Omental fat pad (tissue), 4 donors: ENCODE data around the gene DYSF. TPM values are rescaled to one million over a fixed set of nuclear protein-coding genes. Genes with fewer than 3 reads are reported as not detected.

Source experiments
- ATAC-seq: fragments of 150-250 bp; one replicate; pipeline ENCODE4 v1.9.1; 2016; ENCODE audit warnings: mild to moderate bottlenecking, moderate library complexity; ENCODE audit not compliant: low FRiP score
- DNase-seq: peaks from one replicate; pipeline ENCODE4 v3.0.0-alpha.2; 2019; ENCODE audit warnings: low spot score
- total RNA-seq, 4 donors: library from RNA; depleted of rRNA; stranded (reverse); fragments of >200 nt; gene quantifications; one replicate each; pipeline ENCODE4 v1.1.0, GENCODE V29; 2016
- TF ChIP-seq, protein P1 (sequence below), 3 donors: fragments of 450-650 bp; IDR thresholded peaks; one replicate each; pipeline ENCODE4 v1.5.1; 2016 to 2017; ENCODE audit warnings: antibody characterized with exemption in 3 of 3, mild to moderate bottlenecking in 3 of 3, moderate library complexity in 2 of 3

Gene DYSF
- total RNA-seq, 4 donors from 2014 or later = 7.9 to 70.5 (median 17.8) TPM

DNA sequence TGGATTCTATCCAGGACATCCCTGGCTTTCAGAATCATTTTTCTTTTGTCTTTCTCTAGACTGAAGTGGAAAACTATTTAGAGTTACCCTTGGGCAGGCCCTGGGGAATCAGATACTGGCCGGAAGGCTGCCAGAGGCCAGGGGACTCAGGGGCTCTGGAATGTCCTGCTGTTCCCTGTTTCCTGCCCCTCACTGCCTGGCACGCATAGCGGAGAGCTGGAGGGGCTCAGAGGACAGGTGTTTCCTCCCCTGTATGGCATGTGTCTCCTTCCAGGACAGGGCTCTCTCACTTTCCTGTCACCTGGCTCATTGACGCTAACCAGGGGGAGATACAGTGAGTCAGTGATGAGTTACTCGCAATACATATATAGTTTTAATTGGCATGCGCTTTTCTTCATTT lies 38.8 kb downstream of the DYSF start:
- DNase-seq = no peak
- no peak for ATAC-seq
- TF ChIP-seq, protein P1, sequence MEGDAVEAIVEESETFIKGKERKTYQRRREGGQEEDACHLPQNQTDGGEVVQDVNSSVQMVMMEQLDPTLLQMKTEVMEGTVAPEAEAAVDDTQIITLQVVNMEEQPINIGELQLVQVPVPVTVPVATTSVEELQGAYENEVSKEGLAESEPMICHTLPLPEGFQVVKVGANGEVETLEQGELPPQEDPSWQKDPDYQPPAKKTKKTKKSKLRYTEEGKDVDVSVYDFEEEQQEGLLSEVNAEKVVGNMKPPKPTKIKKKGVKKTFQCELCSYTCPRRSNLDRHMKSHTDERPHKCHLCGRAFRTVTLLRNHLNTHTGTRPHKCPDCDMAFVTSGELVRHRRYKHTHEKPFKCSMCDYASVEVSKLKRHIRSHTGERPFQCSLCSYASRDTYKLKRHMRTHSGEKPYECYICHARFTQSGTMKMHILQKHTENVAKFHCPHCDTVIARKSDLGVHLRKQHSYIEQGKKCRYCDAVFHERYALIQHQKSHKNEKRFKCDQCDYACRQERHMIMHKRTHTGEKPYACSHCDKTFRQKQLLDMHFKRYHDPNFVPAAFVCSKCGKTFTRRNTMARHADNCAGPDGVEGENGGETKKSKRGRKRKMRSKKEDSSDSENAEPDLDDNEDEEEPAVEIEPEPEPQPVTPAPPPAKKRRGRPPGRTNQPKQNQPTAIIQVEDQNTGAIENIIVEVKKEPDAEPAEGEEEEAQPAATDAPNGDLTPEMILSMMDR (IDR thresholded peaks at IDR 0.05) = no peak

DNA sequence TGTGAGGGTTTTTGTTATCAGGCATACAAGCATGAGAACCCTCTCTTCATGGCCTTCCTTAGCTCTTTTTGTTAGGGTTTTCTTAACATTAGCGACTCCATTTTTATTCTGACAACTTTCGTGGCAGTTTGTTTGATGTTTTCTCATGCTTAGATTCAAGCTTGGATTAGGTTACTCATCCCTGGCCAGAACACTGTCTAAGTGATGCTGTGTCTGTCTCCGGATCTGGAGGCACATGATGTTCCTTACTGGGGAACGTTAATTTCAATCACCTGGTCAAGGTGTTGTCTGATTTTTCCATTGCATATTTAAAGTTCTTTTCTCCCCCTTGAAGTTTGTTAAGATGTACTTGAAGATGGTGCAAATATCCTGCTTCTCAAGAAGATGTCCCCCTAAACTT lies 40.7 kb downstream of the DYSF start:
- TF ChIP-seq, protein P1 (IDR thresholded peaks at IDR 0.05) = no peak
- DNase-seq = no peak
- ATAC-seq = no peak

DNA sequence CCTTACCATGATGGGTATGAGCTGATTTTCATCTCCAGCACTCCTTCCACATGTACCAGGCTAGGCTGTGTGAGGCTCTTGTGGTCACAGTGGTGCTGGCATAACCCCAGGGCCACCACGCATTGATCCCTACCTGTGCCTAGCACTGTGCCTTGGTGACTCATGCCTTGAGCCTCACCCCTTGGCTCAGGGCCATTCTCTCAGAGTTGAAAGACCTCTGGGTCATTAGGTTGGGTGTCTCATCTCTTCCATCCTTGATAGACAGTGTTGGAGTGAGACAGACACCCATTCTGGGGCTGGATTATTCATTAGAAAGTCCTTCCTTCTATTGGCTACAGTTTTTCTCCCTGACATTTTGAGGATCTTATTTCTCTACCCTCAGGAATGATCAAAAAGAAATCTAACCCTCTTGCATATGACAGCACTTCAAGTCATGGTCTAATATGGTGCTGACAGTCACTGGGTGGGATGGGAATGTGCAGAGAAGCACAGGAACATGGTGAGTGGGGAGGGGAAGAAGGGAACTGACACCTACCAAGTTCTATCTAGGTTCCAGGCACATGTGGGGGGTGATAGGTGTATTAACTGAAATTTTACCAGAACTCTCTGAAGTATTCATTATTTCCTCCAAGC lies 41.3 kb downstream of the DYSF start:
- TF ChIP-seq, protein P1 (IDR thresholded peaks at IDR 0.05) = no peak
- no peak for ATAC-seq

DNA sequence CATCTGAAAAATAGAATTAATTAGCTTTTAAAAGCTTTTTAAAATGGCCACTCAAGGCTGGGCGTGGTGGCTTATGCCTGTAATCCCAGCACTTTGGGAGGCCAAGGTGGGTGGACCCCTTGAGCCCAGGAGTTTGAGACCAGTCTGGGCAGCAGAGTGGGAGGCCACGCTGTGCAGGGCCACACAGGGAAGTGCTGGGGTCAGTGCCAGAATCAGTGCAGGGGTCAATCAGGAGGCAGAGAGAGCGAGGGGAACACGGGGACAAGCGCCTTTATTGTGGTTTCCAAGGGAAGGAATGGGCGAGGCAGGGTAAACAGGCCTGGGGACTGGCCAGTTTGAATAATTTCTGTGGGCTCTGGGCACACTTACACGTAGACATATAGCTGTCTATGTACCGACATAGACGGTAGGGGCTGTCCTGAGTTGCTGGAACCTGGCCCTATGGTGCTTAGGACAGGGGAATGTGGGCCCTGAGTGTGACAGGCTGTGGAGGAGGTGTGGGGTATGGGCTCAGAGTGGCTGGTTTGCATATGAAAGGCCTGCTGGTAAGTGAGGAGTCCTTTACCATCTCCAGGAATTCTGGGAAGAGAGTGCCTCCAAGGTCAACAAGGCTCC lies 42.9 kb downstream of the DYSF start:
- DNase-seq = no peak
- no peak for ATAC-seq
- TF ChIP-seq, protein P1 (IDR thresholded peaks at IDR 0.05) = no peak

More for the DNA sequence above, 41.3 kb downstream of the DYSF start:
- no peak for DNase-seq

DNA sequence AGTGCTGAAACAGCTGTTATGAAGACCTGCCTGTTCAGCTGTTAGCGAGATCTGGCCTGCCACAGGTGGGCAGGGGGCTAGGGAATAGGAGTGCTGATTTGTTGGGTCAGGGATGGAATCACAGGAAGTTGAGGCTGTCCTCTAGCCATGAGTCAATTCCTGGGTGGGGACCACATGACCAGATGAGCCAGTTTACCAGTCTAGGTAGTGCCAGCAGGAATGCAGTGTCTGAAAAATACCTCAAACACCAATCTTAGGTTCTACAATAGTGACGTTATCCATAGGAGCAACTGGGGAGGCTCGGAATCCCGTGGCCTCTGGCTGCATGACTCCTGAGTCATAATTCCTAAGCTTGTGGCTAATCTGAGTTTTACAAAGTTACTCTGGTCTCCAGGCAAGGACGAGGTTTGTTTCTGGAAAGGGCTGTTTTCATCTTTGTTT lies 44.9 kb downstream of the DYSF start:
- TF ChIP-seq, protein P1 (IDR thresholded peaks at IDR 0.05) = no peak
- no peak for DNase-seq
- ATAC-seq = no peak

DNA sequence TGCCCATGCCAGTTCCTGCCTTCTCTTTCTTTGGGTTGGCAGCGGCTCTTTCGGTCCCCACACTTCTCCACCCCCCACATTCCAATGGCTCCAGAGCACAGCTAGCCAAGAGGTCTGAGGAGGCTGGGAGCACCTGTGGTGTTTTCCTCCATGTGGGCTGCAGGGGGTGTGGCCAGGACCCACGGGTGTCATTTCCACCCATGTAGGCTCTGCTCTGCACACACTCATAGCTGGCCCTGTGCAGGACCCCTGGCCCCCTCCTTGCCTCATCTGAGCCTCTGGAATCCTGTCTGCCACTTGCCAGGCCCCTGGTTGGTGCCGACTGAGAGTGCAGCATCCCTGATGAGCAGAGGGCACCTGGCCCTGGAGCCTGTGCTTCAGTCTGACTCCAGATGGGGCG lies 46.3 kb downstream of the DYSF start:
- DNase-seq = no peak
- TF ChIP-seq, protein P1 (IDR thresholded peaks at IDR 0.05) = no peak
- no peak for ATAC-seq
